Measurements from ENCODE around the gene KLHL2. TPM values are rescaled to one million over a fixed set of nuclear protein-coding genes. Genes with fewer than 3 reads are reported as not detected.
"Not testable (repeated sequence)": the region's sequence is repeated elsewhere in the genome, so short reads cannot be mapped to it uniquely, and the experiment has no call there.

The KLHL2 gene
- total and polyA plus RNA-seq, 2 experiments from 2014 or later: 7.1 to 14.8 TPM

DNA sequence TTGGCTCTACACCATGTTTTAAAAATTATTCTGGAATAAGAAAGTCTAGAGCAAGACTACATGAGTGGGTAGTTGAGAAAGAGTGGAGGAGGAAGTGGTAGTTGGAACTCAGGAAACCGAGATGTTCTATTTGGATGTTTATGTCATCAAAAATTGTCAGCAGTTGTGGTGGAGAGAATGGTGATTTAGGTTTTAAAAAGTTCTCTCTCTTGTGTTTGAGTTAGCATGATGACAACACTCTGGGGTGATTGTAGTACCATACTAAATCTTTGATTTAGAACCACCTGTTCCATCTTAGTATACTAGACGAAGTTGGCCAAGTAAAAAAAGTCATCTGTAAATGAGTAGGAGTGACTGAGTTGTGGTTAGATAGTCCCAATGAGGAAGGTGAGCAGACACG, 40.7 kb downstream of the KLHL2 start (continued):
- TF ChIP-seq, protein P1, sequence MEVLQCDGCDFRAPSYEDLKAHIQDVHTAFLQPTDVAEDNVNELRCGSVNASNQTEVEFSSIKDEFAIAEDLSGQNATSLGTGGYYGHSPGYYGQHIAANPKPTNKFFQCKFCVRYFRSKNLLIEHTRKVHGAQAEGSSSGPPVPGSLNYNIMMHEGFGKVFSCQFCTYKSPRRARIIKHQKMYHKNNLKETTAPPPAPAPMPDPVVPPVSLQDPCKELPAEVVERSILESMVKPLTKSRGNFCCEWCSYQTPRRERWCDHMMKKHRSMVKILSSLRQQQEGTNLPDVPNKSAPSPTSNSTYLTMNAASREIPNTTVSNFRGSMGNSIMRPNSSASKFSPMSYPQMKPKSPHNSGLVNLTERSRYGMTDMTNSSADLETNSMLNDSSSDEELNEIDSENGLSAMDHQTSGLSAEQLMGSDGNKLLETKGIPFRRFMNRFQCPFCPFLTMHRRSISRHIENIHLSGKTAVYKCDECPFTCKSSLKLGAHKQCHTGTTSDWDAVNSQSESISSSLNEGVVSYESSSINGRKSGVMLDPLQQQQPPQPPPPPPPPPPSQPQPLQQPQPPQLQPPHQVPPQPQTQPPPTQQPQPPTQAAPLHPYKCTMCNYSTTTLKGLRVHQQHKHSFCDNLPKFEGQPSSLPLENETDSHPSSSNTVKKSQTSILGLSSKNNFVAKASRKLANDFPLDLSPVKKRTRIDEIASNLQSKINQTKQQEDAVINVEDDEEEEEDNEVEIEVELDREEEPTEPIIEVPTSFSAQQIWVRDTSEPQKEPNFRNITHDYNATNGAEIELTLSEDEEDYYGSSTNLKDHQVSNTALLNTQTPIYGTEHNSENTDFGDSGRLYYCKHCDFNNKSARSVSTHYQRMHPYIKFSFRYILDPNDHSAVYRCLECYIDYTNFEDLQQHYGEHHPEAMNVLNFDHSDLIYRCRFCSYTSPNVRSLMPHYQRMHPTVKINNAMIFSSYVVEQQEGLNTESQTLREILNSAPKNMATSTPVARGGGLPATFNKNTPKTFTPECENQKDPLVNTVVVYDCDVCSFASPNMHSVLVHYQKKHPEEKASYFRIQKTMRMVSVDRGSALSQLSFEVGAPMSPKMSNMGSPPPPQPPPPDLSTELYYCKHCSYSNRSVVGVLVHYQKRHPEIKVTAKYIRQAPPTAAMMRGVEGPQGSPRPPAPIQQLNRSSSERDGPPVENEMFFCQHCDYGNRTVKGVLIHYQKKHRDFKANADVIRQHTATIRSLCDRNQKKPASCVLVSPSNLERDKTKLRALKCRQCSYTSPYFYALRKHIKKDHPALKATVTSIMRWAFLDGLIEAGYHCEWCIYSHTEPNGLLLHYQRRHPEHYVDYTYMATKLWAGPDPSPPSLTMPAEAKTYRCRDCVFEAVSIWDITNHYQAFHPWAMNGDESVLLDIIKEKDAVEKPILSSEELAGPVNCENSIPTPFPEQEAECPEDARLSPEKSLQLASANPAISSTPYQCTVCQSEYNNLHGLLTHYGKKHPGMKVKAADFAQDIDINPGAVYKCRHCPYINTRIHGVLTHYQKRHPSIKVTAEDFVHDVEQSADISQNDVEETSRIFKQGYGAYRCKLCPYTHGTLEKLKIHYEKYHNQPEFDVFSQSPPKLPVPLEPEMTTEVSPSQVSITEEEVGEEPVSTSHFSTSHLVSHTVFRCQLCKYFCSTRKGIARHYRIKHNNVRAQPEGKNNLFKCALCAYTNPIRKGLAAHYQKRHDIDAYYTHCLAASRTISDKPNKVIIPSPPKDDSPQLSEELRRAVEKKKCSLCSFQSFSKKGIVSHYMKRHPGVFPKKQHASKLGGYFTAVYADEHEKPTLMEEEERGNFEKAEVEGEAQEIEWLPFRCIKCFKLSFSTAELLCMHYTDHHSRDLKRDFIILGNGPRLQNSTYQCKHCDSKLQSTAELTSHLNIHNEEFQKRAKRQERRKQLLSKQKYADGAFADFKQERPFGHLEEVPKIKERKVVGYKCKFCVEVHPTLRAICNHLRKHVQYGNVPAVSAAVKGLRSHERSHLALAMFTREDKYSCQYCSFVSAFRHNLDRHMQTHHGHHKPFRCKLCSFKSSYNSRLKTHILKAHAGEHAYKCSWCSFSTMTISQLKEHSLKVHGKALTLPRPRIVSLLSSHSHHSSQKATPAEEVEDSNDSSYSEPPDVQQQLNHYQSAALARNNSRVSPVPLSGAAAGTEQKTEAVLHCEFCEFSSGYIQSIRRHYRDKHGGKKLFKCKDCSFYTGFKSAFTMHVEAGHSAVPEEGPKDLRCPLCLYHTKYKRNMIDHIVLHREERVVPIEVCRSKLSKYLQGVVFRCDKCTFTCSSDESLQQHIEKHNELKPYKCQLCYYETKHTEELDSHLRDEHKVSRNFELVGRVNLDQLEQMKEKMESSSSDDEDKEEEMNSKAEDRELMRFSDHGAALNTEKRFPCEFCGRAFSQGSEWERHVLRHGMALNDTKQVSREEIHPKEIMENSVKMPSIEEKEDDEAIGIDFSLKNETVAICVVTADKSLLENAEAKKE (CRISPR knock-in tag; IDR thresholded peaks at IDR 0.05): no peak

DNA sequence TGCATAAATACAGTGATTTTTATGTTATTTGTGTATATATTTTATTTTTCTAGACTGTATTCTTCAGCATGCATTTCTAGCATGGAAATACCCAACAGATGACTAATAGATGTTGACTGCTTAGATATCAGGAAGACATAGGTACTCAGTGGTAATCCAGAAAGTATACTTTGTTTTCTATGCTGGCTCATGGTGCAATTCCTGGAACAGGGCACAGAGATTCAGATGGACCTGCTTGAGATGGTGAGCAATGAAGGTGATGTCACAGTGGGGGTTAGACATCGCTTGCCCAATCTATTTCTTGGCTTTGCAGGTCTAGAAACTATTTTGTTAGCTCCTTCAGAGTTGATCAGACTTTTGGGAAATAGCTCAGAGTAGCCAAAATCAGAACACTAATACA, 41.5 kb downstream of the KLHL2 start:
- H3K4me1 Mint-ChIP-seq: not testable (repeated sequence)

DNA sequence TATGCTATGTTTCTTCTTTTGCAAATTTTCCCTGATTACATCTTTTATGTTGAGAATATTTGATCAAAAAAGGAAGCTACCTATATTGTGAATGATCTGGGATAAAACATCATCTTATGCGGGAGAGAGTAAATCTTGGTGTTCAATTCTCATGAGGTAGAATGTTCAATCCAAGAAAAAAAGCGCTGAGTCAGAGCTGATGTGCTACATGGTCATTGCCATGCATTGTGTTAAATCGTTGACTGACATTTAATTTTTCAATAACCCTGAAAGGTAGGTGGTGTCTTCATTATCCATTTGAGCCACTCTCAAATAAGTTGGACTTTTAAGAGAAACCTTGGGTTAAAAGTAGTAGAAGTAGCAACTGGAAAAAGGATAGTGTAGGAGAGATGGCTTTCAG, 47.4 kb downstream of the KLHL2 start:
- H3K9me3 Mint-ChIP-seq; H3K4me2 ChIP-seq; ATAC-seq; H3K36me3 Mint-ChIP-seq (ENCODE audit: low read depth); H3K4me3 ChIP-seq; H3K4me1 Mint-ChIP-seq; H3K27me3 Mint-ChIP-seq (ENCODE audit: insufficient read depth, low read depth, poor library complexity); H3K36me3 ChIP-seq (ENCODE audit: insufficient read depth); H3K79me2 ChIP-seq (replicated peaks; ENCODE audit: insufficient read depth); H2AFZ ChIP-seq; H3K4me3 Mint-ChIP-seq; H3F3A ChIP-seq (replicated peaks; ENCODE audit: low read depth); DNase-seq (ENCODE audit: low spot score); H3K4me1 ChIP-seq (ENCODE audit: insufficient read depth); H3K9me2 ChIP-seq (ENCODE audit: insufficient read depth); H4K20me1 ChIP-seq (replicated peaks; ENCODE audit: insufficient read depth); H3K27me3 ChIP-seq (ENCODE audit: insufficient read depth): not testable (repeated sequence)
- 0 out of 2 replicates have a peak overlapping the region, but pooled peaks have one; percentile 57 for H3K27ac ChIP-seq (ENCODE audit: low read depth)
- H3K27ac Mint-ChIP-seq: peak overlapping the region; percentile 80

More for the DNA sequence above, 41.5 kb downstream of the KLHL2 start:
- not testable (repeated sequence) for H3K4me2 ChIP-seq; H3K27ac ChIP-seq (ENCODE audit: low read depth); H3K9me3 Mint-ChIP-seq; H3K27me3 Mint-ChIP-seq (ENCODE audit: insufficient read depth, low read depth, poor library complexity); DNase-seq (ENCODE audit: low spot score); H3K9me2 ChIP-seq (ENCODE audit: insufficient read depth); ATAC-seq; H3K27ac Mint-ChIP-seq; H3K4me3 Mint-ChIP-seq; H3K4me3 ChIP-seq; H3K79me2 ChIP-seq (replicated peaks; ENCODE audit: insufficient read depth); H3K36me3 ChIP-seq (ENCODE audit: insufficient read depth); H3K36me3 Mint-ChIP-seq (ENCODE audit: low read depth); H3F3A ChIP-seq (replicated peaks; ENCODE audit: low read depth); H4K20me1 ChIP-seq (replicated peaks; ENCODE audit: insufficient read depth); H3K4me1 ChIP-seq (ENCODE audit: insufficient read depth); H2AFZ ChIP-seq; H3K27me3 ChIP-seq (ENCODE audit: insufficient read depth)

DNA sequence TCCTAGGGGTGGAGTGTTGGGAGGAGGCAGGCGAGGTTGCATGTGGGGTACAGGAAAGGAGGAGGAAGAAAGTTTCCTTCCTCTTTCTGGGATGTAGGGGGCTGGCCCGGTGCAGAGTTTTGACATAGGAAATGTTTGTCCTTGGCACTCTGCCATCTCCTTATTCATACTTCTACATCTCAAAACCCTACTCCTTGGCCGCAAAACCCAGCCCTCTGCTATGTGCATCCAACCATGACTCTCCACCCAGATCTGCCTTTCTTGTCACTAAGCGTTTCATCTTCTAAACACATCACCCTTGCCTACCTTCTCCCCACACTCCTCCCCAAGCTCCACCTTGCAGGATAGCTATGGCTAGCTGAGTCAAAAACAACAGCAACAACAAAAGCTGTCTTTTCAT, 48.1 kb downstream of the KLHL2 start:
- H2AFZ ChIP-seq; H3K79me2 ChIP-seq (replicated peaks; ENCODE audit: insufficient read depth); ATAC-seq; H3K4me2 ChIP-seq; H3F3A ChIP-seq (replicated peaks; ENCODE audit: low read depth); H3K9me2 ChIP-seq (ENCODE audit: insufficient read depth); H3K27me3 Mint-ChIP-seq (ENCODE audit: insufficient read depth, low read depth, poor library complexity); H3K4me3 Mint-ChIP-seq; H3K27me3 ChIP-seq (ENCODE audit: insufficient read depth); H3K36me3 Mint-ChIP-seq (ENCODE audit: low read depth); H3K4me1 Mint-ChIP-seq; H3K4me3 ChIP-seq; H4K20me1 ChIP-seq (replicated peaks; ENCODE audit: insufficient read depth); H3K9me3 Mint-ChIP-seq; H3K36me3 ChIP-seq (ENCODE audit: insufficient read depth); DNase-seq (ENCODE audit: low spot score); H3K4me1 ChIP-seq (ENCODE audit: insufficient read depth): not testable (repeated sequence)
- peak overlapping the region; percentile 35 for H3K27ac Mint-ChIP-seq
- H3K27ac ChIP-seq (ENCODE audit: low read depth): 0 out of 2 replicates have a peak overlapping the region, but pooled peaks have one; percentile 57

DNA sequence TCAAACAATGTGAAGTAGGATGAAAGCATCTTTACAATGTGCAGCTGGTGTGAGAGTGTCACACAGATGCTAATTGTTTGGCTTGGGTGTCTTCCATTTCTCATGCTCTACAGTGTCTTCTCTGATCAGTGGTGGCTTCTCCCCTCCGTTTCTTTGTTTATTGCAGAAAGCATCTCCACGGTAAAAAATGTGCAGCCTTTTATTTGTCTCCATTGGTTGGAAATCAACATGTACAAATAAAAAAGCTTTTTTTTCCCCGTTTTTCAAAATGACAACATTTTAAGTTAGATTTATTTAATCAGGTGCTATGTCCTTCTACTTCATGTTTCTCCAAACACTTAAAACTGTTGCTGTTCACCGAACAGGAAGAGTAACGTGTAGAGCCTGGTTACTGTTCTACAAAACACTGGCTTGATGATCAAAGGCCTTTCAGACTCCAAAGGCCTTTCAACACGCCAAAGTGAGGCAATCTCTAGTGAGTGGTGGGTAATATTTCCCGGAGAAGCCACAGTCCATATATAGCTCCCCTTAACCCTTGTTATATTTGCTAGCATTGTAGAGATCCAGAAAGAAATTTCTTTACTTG, 48.8 kb downstream of the KLHL2 start:
- H3K27me3 Mint-ChIP-seq (ENCODE audit: insufficient read depth, low read depth, poor library complexity); H3K27ac Mint-ChIP-seq; H3K4me3 ChIP-seq; H4K20me1 ChIP-seq (replicated peaks; ENCODE audit: insufficient read depth); H3K36me3 Mint-ChIP-seq (ENCODE audit: low read depth); H3K36me3 ChIP-seq (ENCODE audit: insufficient read depth); H3K27me3 ChIP-seq (ENCODE audit: insufficient read depth); H3K4me1 ChIP-seq (ENCODE audit: insufficient read depth); H3K9me3 Mint-ChIP-seq; H3K4me3 Mint-ChIP-seq; H3K27ac ChIP-seq (ENCODE audit: low read depth); H3K4me2 ChIP-seq; H2AFZ ChIP-seq; ATAC-seq; H3K79me2 ChIP-seq (replicated peaks; ENCODE audit: insufficient read depth); H3F3A ChIP-seq (replicated peaks; ENCODE audit: low read depth); DNase-seq (ENCODE audit: low spot score); H3K9me2 ChIP-seq (ENCODE audit: insufficient read depth): not testable (repeated sequence)
- H3K4me1 Mint-ChIP-seq: peaks cover 14% of the 10 kb centered on the region; the same call in 2 of the 3 replicates

All from GM23338 (cell line).